HEK293 (cell line): ENCODE results near the gene HLA-DMA.

Experiments used
- CTCF ChIA-PET: fragments of 350-600 bp; formaldehyde crosslinking; extraction: SDS; loops from one replicate; lab custom pipeline; 2021; ENCODE audit warnings: antibody characterized with exemption; lab: Yijun Ruan, JAX
- POLR2A ChIA-PET: fragments of 300-600 bp; formaldehyde crosslinking; extraction: SDS; loops from one replicate; lab custom pipeline; 2020; ENCODE audit warnings: antibody characterized with exemption, inconsistent platforms; lab: Yijun Ruan, JAX
- H3K27ac ChIP-seq: fragments of 200-500 bp; sonication (Bioruptor generic); 2 replicates; pipeline ENCODE4 v1.5.1; 2014; ENCODE audit warnings: low read depth, low read length, control low read depth, inconsistent platforms; ENCODE audit errors: extremely low read depth
- H3K36me3 ChIP-seq, 2 experiments: fragments of 200-500 bp in 1 of 2; sonication (Bioruptor generic) in 1 of 2; 1 replicate in 1 of 2; 2 replicates in 1 of 2; pipeline ENCODE4 v1.5.1; 2014 to 2017; ENCODE audit warnings: inconsistent platforms in 2 of 2, low read length in 2 of 2; ENCODE audit not compliant: control insufficient read depth in 2 of 2, insufficient read depth in 1 of 2
- H3K4me1 ChIP-seq: fragments of 200-500 bp; sonication (Bioruptor generic); 2 replicates; pipeline ENCODE4 v1.5.1; 2014; ENCODE audit warnings: mild to moderate bottlenecking, low read length, inconsistent platforms; ENCODE audit not compliant: control insufficient read depth, insufficient read depth
- H3K4me3 ChIP-seq: 2 replicates; pipeline ENCODE4 v1.5.1; 2011; ENCODE audit warnings: low read depth, mild to moderate bottlenecking, control low read depth, low read length, moderate library complexity
- H3K9me3 ChIP-seq: fragments of 200-500 bp; sonication (Bioruptor generic); 2 replicates; pipeline ENCODE4 v1.5.1; 2014; ENCODE audit warnings: low read depth, low read length, inconsistent platforms; ENCODE audit not compliant: control insufficient read depth, insufficient read depth
- EGR2 ChIP-seq: fragments of 450-650 bp; formaldehyde crosslinking; IDR thresholded peaks from 2 replicates; pipeline ENCODE4 v1.5.1; 2016; ENCODE audit warnings: low read depth, missing biosample characterization, missing genetic modification characterization
- FEZF1 ChIP-seq: fragments of 450-650 bp; formaldehyde crosslinking; IDR thresholded peaks from 2 replicates; pipeline ENCODE4 v1.5.1; 2016; ENCODE audit warnings: missing biosample characterization, missing genetic modification characterization
- KLF8 ChIP-seq: fragments of 450-650 bp; formaldehyde crosslinking; IDR thresholded peaks from 2 replicates; pipeline ENCODE4 v1.5.1; 2016; ENCODE audit warnings: missing biosample characterization, missing genetic modification characterization
- KLF9 ChIP-seq: fragments of 450-650 bp; formaldehyde crosslinking; IDR thresholded peaks from 2 replicates; pipeline ENCODE4 v1.5.1; 2016; ENCODE audit warnings: missing biosample characterization, missing genetic modification characterization, low read depth
- PRDM1 ChIP-seq: fragments of 450-650 bp; formaldehyde crosslinking; IDR thresholded peaks from 2 replicates; pipeline ENCODE4; 2016; ENCODE audit warnings: missing biosample characterization, missing genetic modification characterization
- SALL2 ChIP-seq: fragments of 450-650 bp; formaldehyde crosslinking; IDR thresholded peaks from 2 replicates; pipeline ENCODE4 v1.5.0; 2017; ENCODE audit warnings: missing biosample characterization, mild to moderate bottlenecking, missing genetic modification characterization, borderline replicate concordance
- SCRT2 ChIP-seq: fragments of 450-650 bp; formaldehyde crosslinking; IDR thresholded peaks from 2 replicates; pipeline ENCODE4 v1.5.1; 2016; ENCODE audit warnings: missing biosample characterization, missing genetic modification characterization
- TRIM28 ChIP-seq: IDR thresholded peaks from 2 replicates; pipeline ENCODE4 v1.6.1; 2011; ENCODE audit warnings: low read length, control low read depth, borderline replicate concordance
- ZEB2 ChIP-seq: fragments of 450-650 bp; formaldehyde crosslinking; IDR thresholded peaks from 2 replicates; pipeline ENCODE4 v1.5.1; 2016; ENCODE audit warnings: missing biosample characterization, missing genetic modification characterization
- ZNF114 ChIP-seq: fragments of 450-650 bp; formaldehyde crosslinking; IDR thresholded peaks from 2 replicates; pipeline ENCODE4 v1.5.0; 2017; ENCODE audit warnings: missing biosample characterization, missing genetic modification characterization
- ZNF121 ChIP-seq: fragments of 450-650 bp; formaldehyde crosslinking; IDR thresholded peaks from 2 replicates; pipeline ENCODE4 v1.5.1; 2016; ENCODE audit warnings: missing biosample characterization, missing genetic modification characterization
- ZNF366 ChIP-seq: fragments of 450-650 bp; formaldehyde crosslinking; conservative IDR thresholded peaks from 2 replicates; pipeline ENCODE4 v1.5.1; 2016; ENCODE audit warnings: missing biosample characterization, missing genetic modification characterization
- ZNF391 ChIP-seq: fragments of 450-650 bp; formaldehyde crosslinking; IDR thresholded peaks from 2 replicates; pipeline ENCODE4 v1.5.1; 2016; ENCODE audit warnings: low read depth, missing biosample characterization, missing genetic modification characterization, borderline replicate concordance
- ZNF48 ChIP-seq: fragments of 450-650 bp; formaldehyde crosslinking; IDR thresholded peaks from 2 replicates; pipeline ENCODE4 v1.5.1; 2016; ENCODE audit warnings: missing biosample characterization, missing genetic modification characterization
- ZNF664 ChIP-seq: fragments of 450-650 bp; formaldehyde crosslinking; IDR thresholded peaks from 2 replicates; pipeline ENCODE4 v1.5.1; 2016; ENCODE audit warnings: missing biosample characterization, missing genetic modification characterization
- ZNF843 ChIP-seq: fragments of 450-650 bp; formaldehyde crosslinking; IDR thresholded peaks from 2 replicates; pipeline ENCODE4 v1.5.1; 2016; ENCODE audit warnings: missing biosample characterization, missing genetic modification characterization
- ZSCAN30 ChIP-seq: fragments of 450-650 bp; IDR thresholded peaks from 2 replicates; pipeline ENCODE4 v1.5.1; 2018; ENCODE audit warnings: missing biosample characterization, mild to moderate bottlenecking, missing genetic modification characterization, moderate library complexity
- TF ChIP-seq, protein P1 (sequence below): fragments of 450-650 bp; formaldehyde crosslinking; IDR thresholded peaks from 2 replicates; pipeline ENCODE4 v1.5.1; 2017; ENCODE audit warnings: missing biosample characterization, missing genetic modification characterization
- TF ChIP-seq, protein P2 (sequence below): fragments of 450-650 bp; IDR thresholded peaks from 2 replicates; pipeline ENCODE4 v1.5.1; 2018; ENCODE audit warnings: missing biosample characterization, missing genetic modification characterization
- TF ChIP-seq, protein P3 (sequence below): fragments of 450-650 bp; formaldehyde crosslinking; IDR thresholded peaks from 2 replicates; pipeline ENCODE4 v1.5.1; 2016; ENCODE audit warnings: missing biosample characterization, missing genetic modification characterization, borderline replicate concordance
- TF ChIP-seq, protein P4 (sequence below): fragments of 450-650 bp; formaldehyde crosslinking; IDR thresholded peaks from 2 replicates; pipeline ENCODE4 v1.5.1; 2016; ENCODE audit warnings: missing biosample characterization, missing genetic modification characterization
- TF ChIP-seq, protein P5 (sequence below): fragments of 450-650 bp; formaldehyde crosslinking; IDR thresholded peaks from 2 replicates; pipeline ENCODE4 v1.5.1; 2017; ENCODE audit warnings: missing biosample characterization, missing genetic modification characterization

HLA-DMA gene

DNA sequence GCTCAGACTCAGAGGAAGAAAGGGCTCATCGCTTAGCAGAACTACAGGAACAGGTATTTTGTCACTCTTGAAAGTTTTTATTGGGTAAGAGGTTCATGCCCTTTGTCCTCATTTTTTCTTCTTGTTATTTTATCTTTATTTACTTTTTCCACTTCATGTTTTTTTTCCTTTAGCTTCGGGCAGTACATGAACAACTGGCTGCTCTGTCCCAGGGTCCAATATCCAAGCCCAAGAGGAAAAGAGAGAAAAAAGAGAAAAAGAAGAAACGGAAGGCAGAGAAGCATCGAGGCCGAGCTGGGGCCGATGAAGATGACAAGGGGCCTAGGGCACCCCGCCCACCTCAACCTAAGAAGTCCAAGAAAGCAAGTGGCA is 25.0 kb upstream of the HLA-DMA start:
- Histone ChIP-seq H3K4me1 (peaks cover 33% of the 10 kb centered on the region), H3K27ac (peak overlapping the region; percentile 39; the same call in 1 of the 2 replicates), H3K36me3 (peaks cover 78 to 88% of the 10 kb centered on the region in 2 experiments), H3K4me3 (peak overlapping the region; percentile 8; the same call in 1 of the 2 replicates), H3K9me3 (no peaks in the 10 kb centered on the region)
- ChIA-PET POLR2A (interaction anchor here (0.9 to 2.7 kb wide), 4 partner anchors 9 to 140 kb away, joined by 3 to 9 read pairs (median 6); partner anchors contain the start of genes BRD2 and TAP2), CTCF (interaction anchor here (0.7 to 18.0 kb wide), 6 partner anchors 9 to 92 kb away, joined by 3 to 344 read pairs (median 6); partner anchors contain the start of gene HLA-DMA)
- TF ChIP-seq TRIM28 (no peak), ZEB2 (tag by site-specific recombination) (0 out of 2 replicates have a peak, but pooled peaks have one; percentile 10), KLF8 (peak; percentile 42; the same call in 1 of the 2 replicates), ZNF664 (tag by site-specific recombination) (no peak), ZNF366 (tag by site-specific recombination) (peak; percentile 49), ZSCAN30 (tag by site-specific recombination) (no peak), KLF9 (tag by site-specific recombination) (peak; percentile 26; the same call in 1 of the 2 replicates), SALL2 (tag by site-specific recombination) (no peak), EGR2 (tag by site-specific recombination) (0 out of 2 replicates have a peak, but pooled peaks have one; percentile 11), ZNF48 (tag by site-specific recombination) (no peak)
- TF ChIP-seq, protein P1, sequence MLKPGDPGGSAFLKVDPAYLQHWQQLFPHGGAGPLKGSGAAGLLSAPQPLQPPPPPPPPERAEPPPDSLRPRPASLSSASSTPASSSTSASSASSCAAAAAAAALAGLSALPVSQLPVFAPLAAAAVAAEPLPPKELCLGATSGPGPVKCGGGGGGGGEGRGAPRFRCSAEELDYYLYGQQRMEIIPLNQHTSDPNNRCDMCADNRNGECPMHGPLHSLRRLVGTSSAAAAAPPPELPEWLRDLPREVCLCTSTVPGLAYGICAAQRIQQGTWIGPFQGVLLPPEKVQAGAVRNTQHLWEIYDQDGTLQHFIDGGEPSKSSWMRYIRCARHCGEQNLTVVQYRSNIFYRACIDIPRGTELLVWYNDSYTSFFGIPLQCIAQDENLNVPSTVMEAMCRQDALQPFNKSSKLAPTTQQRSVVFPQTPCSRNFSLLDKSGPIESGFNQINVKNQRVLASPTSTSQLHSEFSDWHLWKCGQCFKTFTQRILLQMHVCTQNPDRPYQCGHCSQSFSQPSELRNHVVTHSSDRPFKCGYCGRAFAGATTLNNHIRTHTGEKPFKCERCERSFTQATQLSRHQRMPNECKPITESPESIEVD (tag by site-specific recombination): peak; percentile 30; the same call in 1 of the 2 replicates

DNA sequence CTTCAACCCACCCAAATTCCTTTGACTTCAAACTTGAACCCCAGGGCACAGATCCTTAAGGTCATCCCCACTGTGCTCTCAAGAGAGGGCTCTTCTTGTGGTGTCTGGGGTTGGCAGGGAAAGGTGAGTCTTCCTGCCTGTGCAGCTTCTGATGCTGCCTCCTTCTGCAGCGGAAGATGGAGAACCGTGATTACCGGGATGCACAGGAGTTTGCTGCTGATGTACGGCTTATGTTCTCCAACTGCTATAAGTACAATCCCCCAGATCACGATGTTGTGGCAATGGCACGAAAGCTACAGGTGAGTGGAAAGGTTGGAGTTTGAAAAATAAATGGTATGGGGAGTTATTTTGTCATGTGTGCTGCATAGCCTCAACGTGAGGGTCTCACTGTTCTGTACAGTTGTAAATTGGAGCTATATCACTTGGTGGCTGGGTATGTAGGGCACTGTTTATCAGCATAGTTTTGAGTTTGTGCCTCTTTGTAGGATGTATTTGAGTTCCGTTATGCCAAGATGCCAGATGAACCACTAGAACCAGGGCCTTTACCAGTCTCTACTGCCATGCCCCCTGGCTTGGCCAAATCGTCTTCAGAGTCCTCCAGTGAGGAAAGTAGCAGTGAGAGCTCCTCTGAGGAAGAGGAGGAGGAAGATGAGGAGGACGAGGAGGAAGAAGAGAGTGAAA is 24.5 kb upstream of the HLA-DMA start:
- CTCF ChIA-PET: interaction anchor here (0.7 to 18.0 kb wide), 6 partner anchors 9 to 92 kb away, joined by 3 to 344 read pairs (median 6); partner anchors contain the start of gene HLA-DMA
- TF ChIP-seq ZNF843 (tag by site-specific recombination): no peak
- TF ChIP-seq ZNF114 (tag by site-specific recombination): no peak
- 0 out of 2 replicates have a peak, but pooled peaks have one; percentile 36 for TF ChIP-seq SCRT2 (tag by site-specific recombination)
- TF ChIP-seq ZNF391 (tag by site-specific recombination): no peak
- peak; percentile 86 for TF ChIP-seq ZNF121 (tag by site-specific recombination)
- TF ChIP-seq, protein P2, sequence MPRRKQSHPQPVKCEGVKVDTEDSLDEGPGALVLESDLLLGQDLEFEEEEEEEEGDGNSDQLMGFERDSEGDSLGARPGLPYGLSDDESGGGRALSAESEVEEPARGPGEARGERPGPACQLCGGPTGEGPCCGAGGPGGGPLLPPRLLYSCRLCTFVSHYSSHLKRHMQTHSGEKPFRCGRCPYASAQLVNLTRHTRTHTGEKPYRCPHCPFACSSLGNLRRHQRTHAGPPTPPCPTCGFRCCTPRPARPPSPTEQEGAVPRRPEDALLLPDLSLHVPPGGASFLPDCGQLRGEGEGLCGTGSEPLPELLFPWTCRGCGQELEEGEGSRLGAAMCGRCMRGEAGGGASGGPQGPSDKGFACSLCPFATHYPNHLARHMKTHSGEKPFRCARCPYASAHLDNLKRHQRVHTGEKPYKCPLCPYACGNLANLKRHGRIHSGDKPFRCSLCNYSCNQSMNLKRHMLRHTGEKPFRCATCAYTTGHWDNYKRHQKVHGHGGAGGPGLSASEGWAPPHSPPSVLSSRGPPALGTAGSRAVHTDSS (tag by site-specific recombination): peak; percentile 99
- TF ChIP-seq, protein P3, sequence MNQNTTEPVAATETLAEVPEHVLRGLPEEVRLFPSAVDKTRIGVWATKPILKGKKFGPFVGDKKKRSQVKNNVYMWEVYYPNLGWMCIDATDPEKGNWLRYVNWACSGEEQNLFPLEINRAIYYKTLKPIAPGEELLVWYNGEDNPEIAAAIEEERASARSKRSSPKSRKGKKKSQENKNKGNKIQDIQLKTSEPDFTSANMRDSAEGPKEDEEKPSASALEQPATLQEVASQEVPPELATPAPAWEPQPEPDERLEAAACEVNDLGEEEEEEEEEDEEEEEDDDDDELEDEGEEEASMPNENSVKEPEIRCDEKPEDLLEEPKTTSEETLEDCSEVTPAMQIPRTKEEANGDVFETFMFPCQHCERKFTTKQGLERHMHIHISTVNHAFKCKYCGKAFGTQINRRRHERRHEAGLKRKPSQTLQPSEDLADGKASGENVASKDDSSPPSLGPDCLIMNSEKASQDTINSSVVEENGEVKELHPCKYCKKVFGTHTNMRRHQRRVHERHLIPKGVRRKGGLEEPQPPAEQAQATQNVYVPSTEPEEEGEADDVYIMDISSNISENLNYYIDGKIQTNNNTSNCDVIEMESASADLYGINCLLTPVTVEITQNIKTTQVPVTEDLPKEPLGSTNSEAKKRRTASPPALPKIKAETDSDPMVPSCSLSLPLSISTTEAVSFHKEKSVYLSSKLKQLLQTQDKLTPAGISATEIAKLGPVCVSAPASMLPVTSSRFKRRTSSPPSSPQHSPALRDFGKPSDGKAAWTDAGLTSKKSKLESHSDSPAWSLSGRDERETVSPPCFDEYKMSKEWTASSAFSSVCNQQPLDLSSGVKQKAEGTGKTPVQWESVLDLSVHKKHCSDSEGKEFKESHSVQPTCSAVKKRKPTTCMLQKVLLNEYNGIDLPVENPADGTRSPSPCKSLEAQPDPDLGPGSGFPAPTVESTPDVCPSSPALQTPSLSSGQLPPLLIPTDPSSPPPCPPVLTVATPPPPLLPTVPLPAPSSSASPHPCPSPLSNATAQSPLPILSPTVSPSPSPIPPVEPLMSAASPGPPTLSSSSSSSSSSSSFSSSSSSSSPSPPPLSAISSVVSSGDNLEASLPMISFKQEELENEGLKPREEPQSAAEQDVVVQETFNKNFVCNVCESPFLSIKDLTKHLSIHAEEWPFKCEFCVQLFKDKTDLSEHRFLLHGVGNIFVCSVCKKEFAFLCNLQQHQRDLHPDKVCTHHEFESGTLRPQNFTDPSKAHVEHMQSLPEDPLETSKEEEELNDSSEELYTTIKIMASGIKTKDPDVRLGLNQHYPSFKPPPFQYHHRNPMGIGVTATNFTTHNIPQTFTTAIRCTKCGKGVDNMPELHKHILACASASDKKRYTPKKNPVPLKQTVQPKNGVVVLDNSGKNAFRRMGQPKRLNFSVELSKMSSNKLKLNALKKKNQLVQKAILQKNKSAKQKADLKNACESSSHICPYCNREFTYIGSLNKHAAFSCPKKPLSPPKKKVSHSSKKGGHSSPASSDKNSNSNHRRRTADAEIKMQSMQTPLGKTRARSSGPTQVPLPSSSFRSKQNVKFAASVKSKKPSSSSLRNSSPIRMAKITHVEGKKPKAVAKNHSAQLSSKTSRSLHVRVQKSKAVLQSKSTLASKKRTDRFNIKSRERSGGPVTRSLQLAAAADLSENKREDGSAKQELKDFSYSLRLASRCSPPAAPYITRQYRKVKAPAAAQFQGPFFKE (tag by site-specific recombination): no peak
- TF ChIP-seq, protein P4, sequence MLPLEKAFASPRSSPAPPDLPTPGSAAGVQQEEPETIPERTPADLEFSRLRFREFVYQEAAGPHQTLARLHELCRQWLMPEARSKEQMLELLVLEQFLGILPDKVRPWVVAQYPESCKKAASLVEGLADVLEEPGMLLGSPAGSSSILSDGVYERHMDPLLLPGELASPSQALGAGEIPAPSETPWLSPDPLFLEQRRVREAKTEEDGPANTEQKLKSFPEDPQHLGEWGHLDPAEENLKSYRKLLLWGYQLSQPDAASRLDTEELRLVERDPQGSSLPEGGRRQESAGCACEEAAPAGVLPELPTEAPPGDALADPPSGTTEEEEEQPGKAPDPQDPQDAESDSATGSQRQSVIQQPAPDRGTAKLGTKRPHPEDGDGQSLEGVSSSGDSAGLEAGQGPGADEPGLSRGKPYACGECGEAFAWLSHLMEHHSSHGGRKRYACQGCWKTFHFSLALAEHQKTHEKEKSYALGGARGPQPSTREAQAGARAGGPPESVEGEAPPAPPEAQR (tag by site-specific recombination): no peak
- TF ChIP-seq, protein P5, sequence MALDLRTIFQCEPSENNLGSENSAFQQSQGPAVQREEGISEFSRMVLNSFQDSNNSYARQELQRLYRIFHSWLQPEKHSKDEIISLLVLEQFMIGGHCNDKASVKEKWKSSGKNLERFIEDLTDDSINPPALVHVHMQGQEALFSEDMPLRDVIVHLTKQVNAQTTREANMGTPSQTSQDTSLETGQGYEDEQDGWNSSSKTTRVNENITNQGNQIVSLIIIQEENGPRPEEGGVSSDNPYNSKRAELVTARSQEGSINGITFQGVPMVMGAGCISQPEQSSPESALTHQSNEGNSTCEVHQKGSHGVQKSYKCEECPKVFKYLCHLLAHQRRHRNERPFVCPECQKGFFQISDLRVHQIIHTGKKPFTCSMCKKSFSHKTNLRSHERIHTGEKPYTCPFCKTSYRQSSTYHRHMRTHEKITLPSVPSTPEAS (tag by site-specific recombination): no peak
- no peak for TF ChIP-seq FEZF1
- peak; percentile 83 for TF ChIP-seq PRDM1

More for the DNA sequence above, 24.5 kb upstream of the HLA-DMA start:
- H3K36me3 ChIP-seq: peaks cover 78 to 93% of the 10 kb centered on the region in 2 experiments
- H3K9me3 ChIP-seq: no peaks in the 10 kb centered on the region
- peak overlapping the region; percentile 10 for H3K4me3 ChIP-seq
- peaks cover 33% of the 10 kb centered on the region for H3K4me1 ChIP-seq
- peak overlapping the region; percentile 39; the same call in 1 of the 2 replicates for H3K27ac ChIP-seq
- POLR2A ChIA-PET: interaction anchor here (0.9 to 2.7 kb wide), 4 partner anchors 9 to 139 kb away, joined by 3 to 9 read pairs (median 6); partner anchors contain the start of genes BRD2 and TAP2
